Astrocyte (in vitro differentiated cells and primary cell): ENCODE measurements around the gene DNAJB2. TPM values are rescaled to one million over a fixed set of nuclear protein-coding genes. Genes with fewer than 3 reads are reported as not detected.
A peak's percentile ranks its signal among the peaks of the same experiment; 100 is the strongest.
"Not testable (repeated sequence)": the region's sequence is repeated elsewhere in the genome, so short reads cannot be mapped to it uniquely, and the experiment has no call there.

Source experiments
- DNase-seq: peaks from one replicate; pipeline ENCODE4 v3.0.0-alpha.2; 2010; ENCODE audit warnings: low read depth
- FAIRE-seq: peaks from 2 replicates; lab custom pipeline; 2011; peaks lifted over from hg19 to GRCh38; lab: Jason Lieb, UNC
- H2AFZ ChIP-seq: 2 replicates; pipeline ENCODE4 v1.6.0; 2012; ENCODE audit warnings: low read depth, low read length, inconsistent platforms
- H3K27ac ChIP-seq: 2 replicates; pipeline ENCODE4 v1.5.1; 2011; ENCODE audit warnings: low read depth, low read length, inconsistent platforms
- H3K27me3 ChIP-seq: 2 replicates; pipeline ENCODE4 v1.6.0; 2011; ENCODE audit warnings: low read length, inconsistent platforms; ENCODE audit not compliant: insufficient read depth
- H3K36me3 ChIP-seq: 2 replicates; pipeline ENCODE4 v1.5.1; 2011; ENCODE audit warnings: low read length, inconsistent platforms; ENCODE audit not compliant: insufficient read depth
- H3K4me1 ChIP-seq: 2 replicates; pipeline ENCODE4 v1.5.1; 2011; ENCODE audit warnings: low read length, inconsistent platforms; ENCODE audit not compliant: insufficient read depth
- H3K4me2 ChIP-seq: 2 replicates; pipeline ENCODE4 v1.6.0; 2012; ENCODE audit warnings: low read length, inconsistent platforms
- H3K4me3 ChIP-seq: 2 replicates; pipeline ENCODE4 v1.5.1; 2011; ENCODE audit warnings: low read depth, mild to moderate bottlenecking, low read length, inconsistent platforms; ENCODE audit not compliant: insufficient read depth
- H3K79me2 ChIP-seq: 2 replicates; pipeline ENCODE4 v1.6.0; 2012; ENCODE audit warnings: mild to moderate bottlenecking, low read length, inconsistent platforms; ENCODE audit not compliant: insufficient read depth
- H3K9ac ChIP-seq: 2 replicates; pipeline ENCODE4 v1.6.0; 2012; ENCODE audit warnings: mild to moderate bottlenecking, low read length, inconsistent platforms
- H3K9me3 ChIP-seq: 2 replicates; pipeline ENCODE4 v1.5.1; 2012; ENCODE audit warnings: low read depth, mild to moderate bottlenecking, low read length, inconsistent platforms; ENCODE audit not compliant: insufficient read depth
- H4K20me1 ChIP-seq: 2 replicates; pipeline ENCODE4 v1.6.0; 2012; ENCODE audit warnings: low read length, inconsistent platforms; ENCODE audit not compliant: insufficient read depth
- H3K27ac Mint-ChIP-seq: one replicate; pipeline ENCODE4 v1.8.0; 2021; ENCODE audit warnings: mild to moderate bottlenecking, mixed read lengths; ENCODE audit not compliant: unreplicated experiment
- H3K27me3 Mint-ChIP-seq: one replicate; pipeline ENCODE4 v1.8.0; 2021; ENCODE audit warnings: low read depth, mixed read lengths; ENCODE audit not compliant: unreplicated experiment
- H3K36me3 Mint-ChIP-seq: one replicate; pipeline ENCODE4 v1.8.0; 2021; ENCODE audit warnings: low read depth, mixed read lengths; ENCODE audit not compliant: unreplicated experiment
- H3K4me1 Mint-ChIP-seq: one replicate; pipeline ENCODE4 v1.8.0; 2021; ENCODE audit warnings: low read depth, mixed read lengths; ENCODE audit not compliant: unreplicated experiment
- H3K4me3 Mint-ChIP-seq: one replicate; pipeline ENCODE4 v1.8.0; 2021; ENCODE audit warnings: mild to moderate bottlenecking, moderate library complexity, mixed read lengths; ENCODE audit not compliant: unreplicated experiment
- H3K9me3 Mint-ChIP-seq: one replicate; pipeline ENCODE4 v1.8.0; 2021; ENCODE audit warnings: mild to moderate bottlenecking, mixed read lengths; ENCODE audit not compliant: unreplicated experiment
- CTCF ChIP-seq: IDR thresholded peaks from 2 replicates; pipeline ENCODE4 v1.5.1; 2011; ENCODE audit warnings: low read depth, mild to moderate bottlenecking, inconsistent platforms, low read length, moderate library complexity; ENCODE audit not compliant: insufficient read depth
- EZH2 ChIP-seq: IDR thresholded peaks from 2 replicates; pipeline ENCODE4 v1.6.1; 2012; ENCODE audit warnings: mild to moderate bottlenecking, low read length, inconsistent platforms; ENCODE audit not compliant: insufficient read depth
- total RNA-seq: library from RNA; stranded (reverse); gene quantifications from 2 replicates; pipeline ENCODE4 v1.2.1, GENCODE V29; 2021

DNAJB2 gene
- total RNA-seq, 1 donor from 2014 or later, result 53.9 TPM

DNA sequence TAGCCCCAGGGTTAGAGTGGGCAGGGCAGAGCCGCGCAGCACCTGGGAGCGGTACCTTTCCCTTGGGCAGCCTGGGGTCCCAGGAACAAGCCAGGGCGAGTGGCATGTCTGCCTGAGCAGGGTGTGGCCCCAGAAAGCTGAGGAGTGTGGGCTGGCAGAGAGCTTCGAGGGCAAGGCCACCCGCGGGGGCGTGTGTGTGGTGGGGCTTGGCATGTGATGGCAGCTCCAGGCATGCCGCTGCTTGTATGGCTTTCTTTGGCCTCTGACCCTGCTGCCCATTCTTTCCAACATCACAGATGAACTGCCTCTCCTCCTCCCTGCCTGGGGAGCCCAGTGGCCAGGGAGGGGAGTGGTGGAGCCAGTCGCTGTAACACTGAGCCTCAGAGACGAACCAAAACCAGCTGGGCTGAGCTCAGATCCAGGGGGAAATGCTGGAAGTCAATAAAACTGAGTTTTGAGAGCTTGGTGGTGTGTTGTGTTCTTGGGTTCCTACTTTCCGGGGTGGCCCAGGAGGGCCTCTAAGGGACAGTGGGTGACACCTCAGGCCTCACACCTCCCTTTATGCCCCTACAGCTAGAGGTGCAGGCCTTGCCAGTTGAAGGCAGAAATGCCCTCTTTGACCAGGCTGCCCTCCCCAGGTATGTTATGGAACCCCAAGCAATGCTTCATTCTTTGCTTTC lies 7.4 kb downstream of the DNAJB2 start:
- Mint-ChIP-seq H3K27me3 (no peaks in the 10 kb centered on the region), H3K36me3 (peaks cover 13% of the 10 kb centered on the region), H3K4me1 (peaks cover 19% of the 10 kb centered on the region), H3K27ac (no peak overlapping the region), H3K9me3 (no peaks in the 10 kb centered on the region), H3K4me3 (peak overlapping the region; percentile 27)
- no peak for FAIRE-seq
- no peaks in the 10 kb centered on the region for H3K79me2 ChIP-seq
- H3K36me3 ChIP-seq, result peaks cover 2% of the 10 kb centered on the region
- no peak for DNase-seq
- TF ChIP-seq CTCF, result no peak
- no peaks in the 10 kb centered on the region for H3K27me3 ChIP-seq
- H3K4me3 ChIP-seq, result no peak overlapping the region
- H3K27ac ChIP-seq, result no peak overlapping the region
- peaks cover 21% of the 10 kb centered on the region for H3K4me1 ChIP-seq
- no peak overlapping the region for H3K9ac ChIP-seq
- H3K4me2 ChIP-seq, result peak overlapping the region; percentile 19
- no peak overlapping the region for H2AFZ ChIP-seq
- H3K9me3 ChIP-seq, result no peaks in the 10 kb centered on the region
- no peaks in the 10 kb centered on the region for H4K20me1 ChIP-seq

GRCh38 chr2:219287116-219287440 lies 7.9 kb downstream of the DNAJB2 start:
- not testable (repeated sequence) for H3K9me3 ChIP-seq, DNase-seq, H3K4me3 ChIP-seq, H3K27me3 Mint-ChIP-seq, H3K27me3 ChIP-seq, H2AFZ ChIP-seq, H3K79me2 ChIP-seq, H3K9ac ChIP-seq, H3K4me2 ChIP-seq, FAIRE-seq, H3K4me3 Mint-ChIP-seq, H3K9me3 Mint-ChIP-seq, H3K36me3 ChIP-seq, H3K27ac ChIP-seq, H4K20me1 ChIP-seq, H3K27ac Mint-ChIP-seq
- H3K36me3 Mint-ChIP-seq, result peaks cover 16% of the 10 kb centered on the region
- H3K4me1 ChIP-seq, result peaks cover 21% of the 10 kb centered on the region
- peaks cover 19% of the 10 kb centered on the region for H3K4me1 Mint-ChIP-seq

DNA sequence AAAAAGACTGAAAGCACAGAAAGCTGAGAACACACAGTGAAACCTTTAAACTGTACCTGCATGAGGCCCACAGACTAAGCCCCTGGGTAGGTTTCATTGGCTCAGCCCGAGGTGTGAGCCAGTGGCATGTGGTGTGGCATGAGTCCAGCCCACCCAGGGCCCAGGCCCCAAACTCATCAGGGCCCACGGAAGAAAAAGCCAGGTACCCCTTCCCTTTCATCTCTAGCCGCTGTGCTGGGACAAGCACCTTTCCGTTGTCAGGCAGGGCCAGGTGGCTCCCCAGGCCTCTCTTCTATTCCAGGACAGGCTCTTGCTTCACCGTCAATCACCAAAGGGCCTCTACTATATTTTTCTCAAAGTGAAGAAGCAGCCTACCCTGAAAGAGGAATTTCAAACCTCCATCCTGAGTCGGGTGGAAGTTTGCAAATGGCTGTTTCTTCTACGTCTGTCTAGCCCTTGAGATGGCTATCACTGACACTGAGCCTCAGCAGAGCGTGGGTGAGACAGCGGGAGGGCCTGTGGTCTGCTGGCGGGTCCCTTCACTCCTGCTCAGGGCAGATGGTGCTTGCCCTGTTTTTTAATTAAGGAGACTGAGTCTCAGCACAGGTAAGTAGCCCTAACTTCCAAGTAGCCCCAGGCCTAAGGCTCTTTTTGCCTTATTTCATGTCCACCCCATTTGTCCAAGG lies 8.6 kb downstream of the DNAJB2 start:
- Mint-ChIP-seq H3K4me1 (peaks cover 19% of the 10 kb centered on the region), H3K27me3 (peaks cover 2% of the 10 kb centered on the region), H3K9me3 (no peaks in the 10 kb centered on the region), H3K4me3 (no peak overlapping the region), H3K27ac (peak overlapping the region; percentile 78), H3K36me3 (peaks cover 16% of the 10 kb centered on the region)
- Histone ChIP-seq H3K9ac (no peak overlapping the region), H3K36me3 (peaks cover 2% of the 10 kb centered on the region), H4K20me1 (no peaks in the 10 kb centered on the region), H3K79me2 (no peaks in the 10 kb centered on the region), H3K4me1 (peaks cover 21% of the 10 kb centered on the region), H3K27me3 (no peaks in the 10 kb centered on the region), H3K4me2 (no peak overlapping the region), H2AFZ (no peak overlapping the region), H3K4me3 (no peak overlapping the region), H3K9me3 (no peaks in the 10 kb centered on the region), H3K27ac (no peak overlapping the region)
- TF ChIP-seq CTCF (no peak), EZH2 (no peak)
- FAIRE-seq (no peak), DNase-seq (no peak)
